Activated CD4-positive, alpha-beta T cell treated with anti-CD3 and anti-CD28 coated beads, Interleukin-2, amount 50 U/mL, for 48 hours (primary cell): ENCODE measurements around the gene CMKLR1.

Experiments used
- DNase-seq, 2 experiments: peaks; one replicate each; pipeline ENCODE4 v3.0.0-alpha.2; 2020

The CMKLR1 gene

GRCh38 chr12:108361606-108362005, 22.5 kb upstream of the CMKLR1 start:
- DNase-seq: no peak

- no peak for DNase-seq
Measured at GRCh38 chr12:108360487-108360886, 21.4 kb upstream of the CMKLR1 start.

- no peak for DNase-seq
Measured at GRCh38 chr12:108360057-108360456, 20.9 kb upstream of the CMKLR1 start.

GRCh38 chr12:108358580-108358965, 19.5 kb upstream of the CMKLR1 start:
- DNase-seq: no peak

- no peak for DNase-seq
Measured at GRCh38 chr12:108357834-108358579, 18.9 kb upstream of the CMKLR1 start.

GRCh38 chr12:108356835-108357806, 18.0 kb upstream of the CMKLR1 start:
- DNase-seq: no peak

GRCh38 chr12:108355069-108355468, 16.0 kb upstream of the CMKLR1 start:
- DNase-seq: no peak

- DNase-seq: no peak
Measured at GRCh38 chr12:108352591-108352990, 13.5 kb upstream of the CMKLR1 start.

- DNase-seq: no peak
Measured at GRCh38 chr12:108350511-108350910, 11.4 kb upstream of the CMKLR1 start.

GRCh38 chr12:108349278-108349688, 10.2 kb upstream of the CMKLR1 start:
- no peak for DNase-seq

- DNase-seq: no peak
Measured at GRCh38 chr12:108348842-108349241, 9.7 kb upstream of the CMKLR1 start.

- no peak for DNase-seq
Measured at GRCh38 chr12:108346727-108347710, 7.9 kb upstream of the CMKLR1 start.

- DNase-seq: no peak
Measured at GRCh38 chr12:108345716-108346633, 6.9 kb upstream of the CMKLR1 start.

GRCh38 chr12:108342985-108343384, 3.9 kb upstream of the CMKLR1 start:
- no peak for DNase-seq

- no peak for DNase-seq
Measured at GRCh38 chr12:108341854-108342847, 3.0 kb upstream of the CMKLR1 start.

GRCh38 chr12:108341356-108341755, 2.2 kb upstream of the CMKLR1 start:
- no peak for DNase-seq

GRCh38 chr12:108340037-108340436, 926 bp upstream of the CMKLR1 start:
- DNase-seq: no peak

GRCh38 chr12:108337235-108338223, 1.6 kb downstream of the CMKLR1 start:
- peak in 1 of 2 experiments; percentile 9 for DNase-seq
